Measurements from ENCODE around the gene PDXK. TPM values are rescaled to one million over a fixed set of nuclear protein-coding genes. Genes with fewer than 3 reads are reported as not detected.
"Not testable (repeated sequence)": the region's sequence is repeated elsewhere in the genome, so short reads cannot be mapped to it uniquely, and the experiment has no call there.

Gene PDXK
- total RNA-seq, 1 donor from 2014 or later: 12.5 TPM

GRCh38 chr21:43712268-43712942 is 6.5 kb upstream of the PDXK start:
- H3K4me1 ChIP-seq (ENCODE audit: control insufficient read depth in 3 of 3, insufficient read depth in 3 of 3, low read length in 3 of 3): peaks cover 6 to 9% (median 7%) of the 10 kb centered on the region in 3 donors
- H3K36me3 ChIP-seq (ENCODE audit: control insufficient read depth in 3 of 3, insufficient read depth in 3 of 3, low read length in 3 of 3): no peaks in the 10 kb centered on the region
- H3K9ac ChIP-seq (ENCODE audit: low read depth in 1 of 3, low read length in 3 of 3): peak overlapping the region in 2 of 3 donors; percentile 3 to 21
- peak overlapping the region; percentile 57 for H3K27ac ChIP-seq (ENCODE audit: low read depth, low read length)
- no peaks in the 10 kb centered on the region for H3K27me3 ChIP-seq (ENCODE audit: control insufficient read depth in 3 of 3, insufficient read depth in 3 of 3, low read length in 3 of 3)
- H3K4me3 ChIP-seq (ENCODE audit: low read length in 3 of 3): peak overlapping the region in 2 of 3 donors; percentile 4 to 22
- no peaks in the 10 kb centered on the region for H3K9me3 ChIP-seq (ENCODE audit: control insufficient read depth in 3 of 3, low read length in 3 of 3)

GRCh38 chr21:43713123-43713522 is 5.8 kb upstream of the PDXK start:
- peaks cover 6 to 11% (median 7%) of the 10 kb centered on the region in 3 donors for H3K4me1 ChIP-seq (ENCODE audit: control insufficient read depth in 3 of 3, insufficient read depth in 3 of 3, low read length in 3 of 3)
- not testable (repeated sequence) for H3K9me3 ChIP-seq (ENCODE audit: control insufficient read depth in 3 of 3, low read length in 3 of 3); H3K36me3 ChIP-seq (ENCODE audit: control insufficient read depth in 3 of 3, insufficient read depth in 3 of 3, low read length in 3 of 3); H3K4me3 ChIP-seq (ENCODE audit: low read length in 3 of 3); H3K27ac ChIP-seq (ENCODE audit: low read depth, low read length); H3K27me3 ChIP-seq (ENCODE audit: control insufficient read depth in 3 of 3, insufficient read depth in 3 of 3, low read length in 3 of 3); H3K9ac ChIP-seq (ENCODE audit: low read depth in 1 of 3, low read length in 3 of 3)

GRCh38 chr21:43716376-43717165 is 2.4 kb upstream of the PDXK start:
- H3K36me3 ChIP-seq (ENCODE audit: control insufficient read depth in 3 of 3, insufficient read depth in 3 of 3, low read length in 3 of 3): no peaks in the 10 kb centered on the region
- no peak overlapping the region for H3K4me3 ChIP-seq (ENCODE audit: low read length in 3 of 3)
- H3K4me1 ChIP-seq (ENCODE audit: control insufficient read depth in 3 of 3, insufficient read depth in 3 of 3, low read length in 3 of 3): peaks cover 26 to 38% (median 28%) of the 10 kb centered on the region in 3 donors
- no peak overlapping the region for H3K27ac ChIP-seq (ENCODE audit: low read depth, low read length)
- no peaks in the 10 kb centered on the region for H3K27me3 ChIP-seq (ENCODE audit: control insufficient read depth in 3 of 3, insufficient read depth in 3 of 3, low read length in 3 of 3)
- no peak overlapping the region for H3K9ac ChIP-seq (ENCODE audit: low read depth in 1 of 3, low read length in 3 of 3)
- H3K9me3 ChIP-seq (ENCODE audit: control insufficient read depth in 3 of 3, low read length in 3 of 3): no peaks in the 10 kb centered on the region

- Histone ChIP-seq H3K36me3 (ENCODE audit: control insufficient read depth in 3 of 3, insufficient read depth in 3 of 3, low read length in 3 of 3) (no peaks in the 10 kb centered on the region), H3K4me3 (ENCODE audit: low read length in 3 of 3) (no peak overlapping the region), H3K9me3 (ENCODE audit: control insufficient read depth in 3 of 3, low read length in 3 of 3) (no peaks in the 10 kb centered on the region), H3K9ac (ENCODE audit: low read depth in 1 of 3, low read length in 3 of 3) (no peak overlapping the region), H3K27me3 (ENCODE audit: control insufficient read depth in 3 of 3, insufficient read depth in 3 of 3, low read length in 3 of 3) (no peaks in the 10 kb centered on the region), H3K27ac (ENCODE audit: low read depth, low read length) (no peak overlapping the region), H3K4me1 (ENCODE audit: control insufficient read depth in 3 of 3, insufficient read depth in 3 of 3, low read length in 3 of 3) (peaks cover 24 to 36% (median 31%) of the 10 kb centered on the region in 3 donors)
Observed at GRCh38 chr21:43717166-43717853, 1.6 kb upstream of the PDXK start.

- H3K36me3 ChIP-seq (ENCODE audit: control insufficient read depth in 3 of 3, insufficient read depth in 3 of 3, low read length in 3 of 3): no peaks in the 10 kb centered on the region
- H3K27me3 ChIP-seq (ENCODE audit: control insufficient read depth in 3 of 3, insufficient read depth in 3 of 3, low read length in 3 of 3): no peaks in the 10 kb centered on the region
- peak overlapping the region in 2 of 3 donors; percentile 56 to 89 for H3K9ac ChIP-seq (ENCODE audit: low read depth in 1 of 3, low read length in 3 of 3)
- H3K4me3 ChIP-seq (ENCODE audit: low read length in 3 of 3): peak overlapping the region; percentile 63 to 90 (median 89)
- H3K4me1 ChIP-seq (ENCODE audit: control insufficient read depth in 3 of 3, insufficient read depth in 3 of 3, low read length in 3 of 3): peaks cover 19 to 29% (median 26%) of the 10 kb centered on the region in 3 donors
- H3K9me3 ChIP-seq (ENCODE audit: control insufficient read depth in 3 of 3, low read length in 3 of 3): no peaks in the 10 kb centered on the region
- no peak overlapping the region for H3K27ac ChIP-seq (ENCODE audit: low read depth, low read length)
Observed at GRCh38 chr21:43717967-43718871, 710 bp upstream of the PDXK start.

GRCh38 chr21:43719748-43720538 is 1.0 kb downstream of the PDXK start:
- H3K9ac ChIP-seq (ENCODE audit: low read depth in 1 of 3, low read length in 3 of 3): peak overlapping the region; percentile 63 to 89 (median 80)
- H3K27ac ChIP-seq (ENCODE audit: low read depth, low read length): peak overlapping the region; percentile 54
- H3K27me3 ChIP-seq (ENCODE audit: control insufficient read depth in 3 of 3, insufficient read depth in 3 of 3, low read length in 3 of 3): no peaks in the 10 kb centered on the region
- no peaks in the 10 kb centered on the region for H3K9me3 ChIP-seq (ENCODE audit: control insufficient read depth in 3 of 3, low read length in 3 of 3)
- H3K4me1 ChIP-seq (ENCODE audit: control insufficient read depth in 3 of 3, insufficient read depth in 3 of 3, low read length in 3 of 3): peaks cover 19 to 29% (median 26%) of the 10 kb centered on the region in 3 donors
- H3K36me3 ChIP-seq (ENCODE audit: control insufficient read depth in 3 of 3, insufficient read depth in 3 of 3, low read length in 3 of 3): no peaks in the 10 kb centered on the region
- H3K4me3 ChIP-seq (ENCODE audit: low read length in 3 of 3): peak overlapping the region; percentile 73 to 90 (median 89)

- Histone ChIP-seq H3K4me1 (ENCODE audit: control insufficient read depth in 3 of 3, insufficient read depth in 3 of 3, low read length in 3 of 3) (peaks cover 21 to 31% (median 27%) of the 10 kb centered on the region in 3 donors), H3K27ac (ENCODE audit: low read depth, low read length) (no peak overlapping the region), H3K9ac (ENCODE audit: low read depth in 1 of 3, low read length in 3 of 3) (peak overlapping the region; percentile 63 to 89 (median 80))
Observed at GRCh38 chr21:43720539-43721166, 1.7 kb downstream of the PDXK start.

GRCh38 chr21:43721206-43721605 is 2.3 kb downstream of the PDXK start:
- Histone ChIP-seq H3K9ac (ENCODE audit: low read depth in 1 of 3, low read length in 3 of 3) (peak overlapping the region in 1 of 3 donors; percentile 8), H3K4me1 (ENCODE audit: control insufficient read depth in 3 of 3, insufficient read depth in 3 of 3, low read length in 3 of 3) (peaks cover 22 to 35% (median 30%) of the 10 kb centered on the region in 3 donors), H3K27ac (ENCODE audit: low read depth, low read length) (no peak overlapping the region), H3K36me3 (ENCODE audit: control insufficient read depth in 3 of 3, insufficient read depth in 3 of 3, low read length in 3 of 3) (no peaks in the 10 kb centered on the region), H3K9me3 (ENCODE audit: control insufficient read depth in 3 of 3, low read length in 3 of 3) (no peaks in the 10 kb centered on the region), H3K27me3 (ENCODE audit: control insufficient read depth in 3 of 3, insufficient read depth in 3 of 3, low read length in 3 of 3) (no peaks in the 10 kb centered on the region), H3K4me3 (ENCODE audit: low read length in 3 of 3) (peak overlapping the region in 2 of 3 donors; percentile 26 to 90)

More at GRCh38 chr21:43720539-43721166, 1.7 kb downstream of the PDXK start:
- Histone ChIP-seq H3K27me3 (ENCODE audit: control insufficient read depth in 3 of 3, insufficient read depth in 3 of 3, low read length in 3 of 3) (no peaks in the 10 kb centered on the region), H3K36me3 (ENCODE audit: control insufficient read depth in 3 of 3, insufficient read depth in 3 of 3, low read length in 3 of 3) (no peaks in the 10 kb centered on the region), H3K4me3 (ENCODE audit: low read length in 3 of 3) (peak overlapping the region; percentile 73 to 90 (median 89)), H3K9me3 (ENCODE audit: control insufficient read depth in 3 of 3, low read length in 3 of 3) (no peaks in the 10 kb centered on the region)
